Measurements from ENCODE around the gene RAMAC.

GRCh38 chr15:83012636-83013035 lies 26.6 kb downstream of the RAMAC start:
- TF ChIP-seq CTCF (IDR thresholded peaks at IDR 0.05; ENCODE audit: borderline replicate concordance, extremely low read depth, low read length, poor library complexity, severe bottlenecking), result no peak
- no peak for TF ChIP-seq EZH2 (IDR thresholded peaks at IDR 0.05; ENCODE audit: borderline replicate concordance, low read depth, low read length, severe bottlenecking)

Measured in DND-41 (cell line).